Measurements from ENCODE around the gene FMN2. TPM values are rescaled to one million over a fixed set of nuclear protein-coding genes. Genes with fewer than 3 reads are reported as not detected.
"Not testable (repeated sequence)": the region's sequence is repeated elsewhere in the genome, so short reads cannot be mapped to it uniquely, and the experiment has no call there.

The FMN2 gene
- total RNA-seq, 1 donor from 2014 or later: 13.2 TPM

DNA sequence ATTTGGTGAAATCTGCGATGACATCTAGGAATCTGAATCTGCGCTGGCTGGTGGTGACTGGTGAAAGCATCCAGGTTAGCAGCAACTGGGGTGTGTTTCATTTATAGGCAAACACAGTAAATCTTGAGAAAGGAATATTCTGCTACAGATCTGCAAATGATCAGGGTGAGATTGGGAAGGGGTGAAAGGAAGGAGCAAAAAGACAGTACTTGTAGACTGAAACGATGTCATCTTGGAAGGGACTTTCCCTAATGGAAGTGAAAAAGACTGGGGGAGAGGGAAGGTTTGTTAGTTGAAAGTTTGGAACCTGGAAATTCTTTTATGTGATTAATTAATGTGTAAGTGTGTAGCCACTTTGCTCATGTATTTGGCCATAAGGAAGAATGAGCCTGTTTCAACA lies 228.3 kb downstream of the FMN2 start:
- no peak for TF ChIP-seq CTCF (conservative IDR thresholded peaks at IDR 0.05)
- Mint-ChIP-seq H3K4me3 (no peak overlapping the region), H3K27me3 (ENCODE audit: low read depth) (no peaks in the 10 kb centered on the region), H3K27ac (ENCODE audit: unreplicated experiment) (no peak overlapping the region), H3K36me3 (ENCODE audit: low read depth) (peaks cover 19% of the 10 kb centered on the region), H3K9me3 (peaks cover 13% of the 10 kb centered on the region), H3K4me1 (peaks cover 8% of the 10 kb centered on the region)
- DNase-seq (ENCODE audit: low read depth, low spot score): no peak

- H3K9me3 Mint-ChIP-seq: peaks cover 13% of the 10 kb centered on the region
- H3K27me3 Mint-ChIP-seq (ENCODE audit: low read depth): no peaks in the 10 kb centered on the region
- TF ChIP-seq CTCF (conservative IDR thresholded peaks at IDR 0.05): no peak
- H3K36me3 Mint-ChIP-seq (ENCODE audit: low read depth): peaks cover 19% of the 10 kb centered on the region
- peaks cover 8% of the 10 kb centered on the region for H3K4me1 Mint-ChIP-seq
- no peak for DNase-seq (ENCODE audit: low read depth, low spot score)
- no peak overlapping the region for H3K27ac Mint-ChIP-seq (ENCODE audit: unreplicated experiment)
- no peak overlapping the region for H3K4me3 Mint-ChIP-seq
Measured at GRCh38 chr1:240320659-240321058, 229.0 kb downstream of the FMN2 start.

DNA sequence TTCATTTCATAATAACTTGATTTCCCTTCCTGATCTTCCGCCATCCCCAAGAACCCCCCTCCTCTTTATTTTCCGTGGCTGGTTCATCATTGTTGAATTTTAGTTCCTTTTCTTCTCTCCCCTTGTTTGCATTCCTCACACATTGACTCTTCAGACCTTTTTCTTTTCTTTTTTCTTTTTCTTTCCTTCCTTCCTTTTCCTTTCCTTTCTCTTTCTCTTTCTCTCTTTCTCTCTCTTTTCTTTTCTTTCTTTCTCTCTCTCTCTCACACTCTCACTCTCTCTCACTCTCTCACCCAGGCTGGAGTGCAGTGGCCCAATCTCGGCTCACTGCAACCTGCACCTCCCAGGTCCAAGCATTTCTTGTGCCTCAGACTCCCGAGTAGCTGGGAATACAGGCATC lies 231.3 kb downstream of the FMN2 start:
- peaks cover 8% of the 10 kb centered on the region for H3K9me3 Mint-ChIP-seq
- no peaks in the 10 kb centered on the region for H3K27me3 Mint-ChIP-seq (ENCODE audit: low read depth)

GRCh38 chr1:240328382-240328781 lies 236.7 kb downstream of the FMN2 start:
- not testable (repeated sequence) for H3K36me3 Mint-ChIP-seq (ENCODE audit: low read depth); DNase-seq (ENCODE audit: low read depth, low spot score); H3K27me3 Mint-ChIP-seq (ENCODE audit: low read depth); H3K4me3 Mint-ChIP-seq; H3K9me3 Mint-ChIP-seq; H3K27ac Mint-ChIP-seq (ENCODE audit: unreplicated experiment)
- H3K4me1 Mint-ChIP-seq: peaks cover 16% of the 10 kb centered on the region

More for the DNA sequence above, 231.3 kb downstream of the FMN2 start:
- Mint-ChIP-seq H3K27ac (ENCODE audit: unreplicated experiment) (no peak overlapping the region), H3K4me3 (no peak overlapping the region), H3K4me1 (peaks cover 8% of the 10 kb centered on the region), H3K36me3 (ENCODE audit: low read depth) (peaks cover 13% of the 10 kb centered on the region)
- no peak for TF ChIP-seq CTCF (conservative IDR thresholded peaks at IDR 0.05)
- DNase-seq (ENCODE audit: low read depth, low spot score): no peak

- Mint-ChIP-seq H3K27me3 (ENCODE audit: low read depth) (no peaks in the 10 kb centered on the region), H3K4me3 (no peak overlapping the region), H3K9me3 (no peaks in the 10 kb centered on the region), H3K4me1 (peaks cover 9% of the 10 kb centered on the region), H3K36me3 (ENCODE audit: low read depth) (no peaks in the 10 kb centered on the region), H3K27ac (ENCODE audit: unreplicated experiment) (no peak overlapping the region)
- DNase-seq (ENCODE audit: low read depth, low spot score): no peak
- no peak for TF ChIP-seq CTCF (conservative IDR thresholded peaks at IDR 0.05)
Measured at GRCh38 chr1:240329443-240329842, 237.8 kb downstream of the FMN2 start.

DNA sequence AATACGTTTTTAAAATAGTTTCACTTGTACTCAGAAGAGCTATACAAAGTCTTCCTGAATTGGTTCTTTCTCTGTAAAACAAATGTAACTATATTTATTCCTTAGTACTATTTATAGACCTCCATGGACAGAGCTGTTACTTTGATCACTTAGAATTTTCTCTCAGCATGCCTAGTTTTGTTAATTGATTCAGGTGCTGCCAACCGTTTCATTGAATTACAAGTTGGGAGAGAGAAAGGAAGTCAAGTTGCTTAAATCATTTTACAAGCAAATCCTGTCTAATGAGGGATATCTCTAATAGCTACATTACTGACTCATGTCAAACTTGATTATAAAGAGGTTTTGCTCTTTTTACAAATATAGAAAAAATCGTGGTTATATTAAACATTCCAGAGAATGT lies 241.0 kb downstream of the FMN2 start:
- no peak for DNase-seq (ENCODE audit: low read depth, low spot score)
- Mint-ChIP-seq H3K4me3 (no peak overlapping the region), H3K27ac (ENCODE audit: unreplicated experiment) (no peak overlapping the region), H3K27me3 (ENCODE audit: low read depth) (no peaks in the 10 kb centered on the region), H3K36me3 (ENCODE audit: low read depth) (no peaks in the 10 kb centered on the region), H3K9me3 (no peaks in the 10 kb centered on the region), H3K4me1 (peaks cover 12% of the 10 kb centered on the region)
- no peak for TF ChIP-seq CTCF (conservative IDR thresholded peaks at IDR 0.05)
